Skeletal muscle tissue (tissue), 4 donors: ENCODE data around the gene TANC1. TPM values are rescaled to one million over a fixed set of nuclear protein-coding genes. Genes with fewer than 3 reads are reported as not detected.

Experiments used
- H3K27ac ChIP-seq: one replicate; pipeline ENCODE4 v1.7.0; 2013; ENCODE audit warnings: mild to moderate bottlenecking, low read depth, low read length, inconsistent platforms
- H3K27me3 ChIP-seq, 3 donors: one replicate each; pipeline ENCODE4 v1.7.0; 2013; ENCODE audit warnings: low read length in 3 of 3; ENCODE audit not compliant: control insufficient read depth in 3 of 3, insufficient read depth in 3 of 3
- H3K36me3 ChIP-seq, 3 donors: one replicate each; pipeline ENCODE4 v1.7.0; 2013; ENCODE audit warnings: low read length in 3 of 3; ENCODE audit not compliant: control insufficient read depth in 3 of 3, insufficient read depth in 3 of 3
- H3K4me1 ChIP-seq, 3 donors: one replicate each; pipeline ENCODE4 v1.7.0; 2013; ENCODE audit warnings: low read length in 3 of 3, mild to moderate bottlenecking in 3 of 3; ENCODE audit not compliant: control insufficient read depth in 3 of 3, insufficient read depth in 3 of 3
- H3K4me3 ChIP-seq, 3 donors: one replicate each; pipeline ENCODE4 v1.7.0; 2013; ENCODE audit warnings: low read length in 3 of 3
- H3K9ac ChIP-seq, 3 donors: one replicate each; pipeline ENCODE4 v1.7.0; 2013; ENCODE audit warnings: low read length in 3 of 3, mild to moderate bottlenecking in 3 of 3, moderate library complexity in 2 of 3, low read depth in 1 of 3
- H3K9me3 ChIP-seq, 3 donors: one replicate each; pipeline ENCODE4 v1.7.0; 2013; ENCODE audit warnings: low read length in 3 of 3; ENCODE audit not compliant: control insufficient read depth in 3 of 3
- total RNA-seq: library from RNA; depleted of rRNA; stranded (reverse); fragments of >200 nt; gene quantifications from one replicate; pipeline ENCODE4 v1.2.3, GENCODE V29; 2014
- donor health status: Osteomylitis.

Gene TANC1
- total RNA-seq, 1 donor from 2014 or later, result 38.1 TPM

DNA sequence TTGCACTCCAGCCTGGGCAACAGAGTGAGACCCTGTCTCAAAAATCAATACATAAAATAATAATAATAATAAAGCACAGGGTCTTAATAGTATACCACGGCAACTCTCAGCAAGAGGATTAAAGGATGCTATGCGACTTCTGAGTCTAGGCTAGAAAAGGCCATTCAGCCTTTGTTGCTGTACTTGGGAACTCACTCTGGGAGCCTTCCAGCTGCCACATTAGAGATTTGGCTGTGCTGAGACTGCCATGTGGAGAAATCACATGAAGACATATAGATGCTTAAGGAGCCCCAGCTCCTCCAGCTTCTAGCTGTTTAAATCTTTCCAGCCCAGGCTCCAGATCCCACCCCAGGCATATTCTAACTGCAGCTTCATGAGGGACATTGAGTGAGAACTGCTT, 8.2 kb upstream of the TANC1 start:
- Histone ChIP-seq H3K4me3 (no peak overlapping the region), H3K4me1 (no peaks in the 10 kb centered on the region), H3K9ac (no peak overlapping the region), H3K27me3 (no peaks in the 10 kb centered on the region), H3K9me3 (no peaks in the 10 kb centered on the region), H3K36me3 (no peaks in the 10 kb centered on the region), H3K27ac (no peak overlapping the region)

DNA sequence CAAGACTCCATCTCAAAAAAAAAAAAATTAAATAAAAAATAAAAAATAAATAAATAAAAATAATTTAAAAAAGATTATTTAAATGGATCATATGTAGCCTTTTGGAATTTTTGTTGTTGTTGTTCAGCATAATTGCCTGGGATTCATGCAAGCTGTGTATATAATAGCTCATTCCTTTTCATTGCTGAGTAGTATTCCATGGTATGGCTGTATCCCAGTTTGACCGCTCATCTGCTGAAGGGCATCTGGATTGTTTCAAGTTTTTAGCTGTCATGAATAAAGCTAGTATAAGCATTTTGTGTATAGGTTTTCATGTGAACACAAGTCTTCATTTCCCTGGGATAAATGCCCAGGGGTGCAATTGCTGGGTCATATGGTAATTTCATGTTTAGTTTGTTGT, 6.4 kb upstream of the TANC1 start:
- Histone ChIP-seq H3K9ac (no peak overlapping the region), H3K4me1 (no peaks in the 10 kb centered on the region), H3K4me3 (no peak overlapping the region), H3K27ac (no peak overlapping the region), H3K36me3 (no peaks in the 10 kb centered on the region), H3K9me3 (no peaks in the 10 kb centered on the region), H3K27me3 (no peaks in the 10 kb centered on the region)

DNA sequence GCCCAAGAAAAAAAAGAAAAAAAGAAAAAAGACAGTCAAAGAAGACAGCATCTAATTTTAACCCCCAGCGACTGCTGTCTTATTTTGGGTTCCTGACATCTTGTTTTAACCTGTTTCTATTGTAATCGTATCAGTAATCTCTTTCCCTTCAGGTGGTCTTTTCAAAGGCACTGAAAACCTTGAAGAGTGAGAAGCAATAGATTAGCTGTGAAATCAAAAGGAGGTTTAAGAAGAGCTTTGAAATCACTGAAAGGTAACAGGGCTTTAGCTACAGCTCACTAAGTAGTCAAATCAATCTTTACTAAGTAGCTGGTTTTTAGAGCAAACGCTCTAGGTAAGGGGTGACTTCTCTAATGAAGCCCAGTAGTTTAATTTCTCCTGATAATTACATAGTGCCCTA, 5.4 kb upstream of the TANC1 start:
- H3K4me3 ChIP-seq, result no peak overlapping the region
- H3K9me3 ChIP-seq, result no peaks in the 10 kb centered on the region
- no peaks in the 10 kb centered on the region for H3K36me3 ChIP-seq
- H3K9ac ChIP-seq, result no peak overlapping the region
- no peak overlapping the region for H3K27ac ChIP-seq
- H3K27me3 ChIP-seq, result no peaks in the 10 kb centered on the region
- peaks cover 0 to 7% (median 0%) of the 10 kb centered on the region in 3 donors for H3K4me1 ChIP-seq

DNA sequence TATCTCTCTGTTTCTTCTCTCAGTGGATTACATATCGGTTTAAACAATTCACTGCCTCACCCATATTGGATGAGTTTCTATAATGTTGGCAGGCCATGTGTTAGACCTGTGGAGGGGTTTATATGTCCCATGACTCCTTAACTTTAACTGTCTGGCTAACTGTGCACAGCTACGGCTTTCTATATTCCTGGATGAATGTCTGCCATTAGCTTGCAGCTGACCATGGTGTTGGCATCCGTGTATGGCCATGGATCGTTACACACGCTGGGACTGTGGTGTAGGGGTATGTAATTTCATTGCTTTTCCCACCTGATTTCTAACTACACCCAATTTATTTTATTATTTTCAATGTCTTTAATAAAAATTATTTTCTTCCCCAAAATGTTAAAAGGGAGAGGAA, 3.3 kb upstream of the TANC1 start:
- no peak overlapping the region for H3K4me3 ChIP-seq
- H3K27me3 ChIP-seq, result no peaks in the 10 kb centered on the region
- no peaks in the 10 kb centered on the region for H3K36me3 ChIP-seq
- H3K4me1 ChIP-seq, result peaks cover 6 to 17% (median 11%) of the 10 kb centered on the region in 3 donors
- no peaks in the 10 kb centered on the region for H3K9me3 ChIP-seq
- H3K9ac ChIP-seq, result no peak overlapping the region
- H3K27ac ChIP-seq, result no peak overlapping the region

- Histone ChIP-seq H3K9ac (no peak overlapping the region), H3K27me3 (no peaks in the 10 kb centered on the region), H3K36me3 (no peaks in the 10 kb centered on the region), H3K4me3 (no peak overlapping the region), H3K27ac (no peak overlapping the region), H3K4me1 (peaks cover 7 to 18% (median 16%) of the 10 kb centered on the region in 3 donors), H3K9me3 (no peaks in the 10 kb centered on the region)
These were observed 2.8 kb upstream of the TANC1 start for GRCh38 chr2:158965641-158966040.

DNA sequence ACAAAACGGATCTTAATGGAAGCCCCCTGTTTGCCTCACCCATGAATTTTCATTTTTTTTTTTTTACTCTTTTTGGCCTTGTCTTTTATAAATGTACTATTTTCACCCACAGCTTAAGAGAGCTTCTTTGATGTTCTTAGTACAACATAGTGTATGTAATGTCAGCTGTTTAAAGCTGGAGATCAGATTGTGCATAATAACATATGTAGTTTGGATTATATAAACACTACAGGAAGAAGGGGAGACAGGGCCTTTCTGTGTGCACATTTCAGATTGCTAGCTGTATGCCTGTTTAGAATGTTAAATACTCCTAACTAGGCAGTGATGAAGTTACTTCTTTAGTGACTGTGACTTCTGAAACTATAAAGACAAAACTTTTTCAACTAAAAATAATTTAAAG, 2.1 kb upstream of the TANC1 start:
- H3K27me3 ChIP-seq, result no peaks in the 10 kb centered on the region
- no peak overlapping the region for H3K4me3 ChIP-seq
- H3K9me3 ChIP-seq, result no peaks in the 10 kb centered on the region
- peaks cover 7 to 18% (median 16%) of the 10 kb centered on the region in 3 donors for H3K4me1 ChIP-seq
- H3K36me3 ChIP-seq, result no peaks in the 10 kb centered on the region
- no peak overlapping the region for H3K9ac ChIP-seq
- H3K27ac ChIP-seq, result no peak overlapping the region

DNA sequence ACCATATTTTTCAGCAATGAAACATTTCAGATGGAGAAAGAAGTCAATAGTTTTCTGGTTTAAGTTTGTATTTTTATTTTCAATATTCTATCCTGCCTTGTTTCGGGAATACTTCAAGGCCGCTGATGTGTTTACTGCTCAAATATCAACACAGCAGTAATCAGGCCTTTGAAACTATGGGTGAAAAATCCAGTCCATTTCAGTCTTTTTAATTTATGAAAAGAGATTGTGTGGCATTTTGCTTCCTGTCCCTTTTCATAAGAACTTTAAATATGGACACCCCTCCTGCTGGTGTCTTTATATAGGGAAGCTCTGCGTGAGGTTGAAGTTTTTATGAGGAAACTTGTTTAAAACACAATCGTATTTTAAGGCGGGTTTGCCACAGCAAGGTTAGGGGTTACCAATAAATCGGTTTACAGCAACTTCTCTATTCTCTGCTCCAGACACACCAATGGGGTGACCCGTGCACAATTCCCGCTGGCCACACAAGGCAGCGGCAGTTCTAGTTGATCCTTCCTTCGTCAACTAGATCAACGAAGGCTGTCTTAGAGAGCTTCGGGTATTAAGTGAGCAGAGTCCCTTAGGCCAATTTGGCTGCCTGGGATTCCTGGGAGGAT, 1.2 kb upstream of the TANC1 start:
- no peaks in the 10 kb centered on the region for H3K36me3 ChIP-seq
- no peaks in the 10 kb centered on the region for H3K27me3 ChIP-seq
- H3K4me1 ChIP-seq, result peaks cover 7 to 21% (median 16%) of the 10 kb centered on the region in 3 donors
- no peaks in the 10 kb centered on the region for H3K9me3 ChIP-seq
- peak overlapping the region in 1 of 3 donors; percentile 84 for H3K4me3 ChIP-seq
- H3K9ac ChIP-seq, result peak overlapping the region in 2 of 3 donors; percentile 45 to 77
- H3K27ac ChIP-seq, result peak overlapping the region; percentile 82

DNA sequence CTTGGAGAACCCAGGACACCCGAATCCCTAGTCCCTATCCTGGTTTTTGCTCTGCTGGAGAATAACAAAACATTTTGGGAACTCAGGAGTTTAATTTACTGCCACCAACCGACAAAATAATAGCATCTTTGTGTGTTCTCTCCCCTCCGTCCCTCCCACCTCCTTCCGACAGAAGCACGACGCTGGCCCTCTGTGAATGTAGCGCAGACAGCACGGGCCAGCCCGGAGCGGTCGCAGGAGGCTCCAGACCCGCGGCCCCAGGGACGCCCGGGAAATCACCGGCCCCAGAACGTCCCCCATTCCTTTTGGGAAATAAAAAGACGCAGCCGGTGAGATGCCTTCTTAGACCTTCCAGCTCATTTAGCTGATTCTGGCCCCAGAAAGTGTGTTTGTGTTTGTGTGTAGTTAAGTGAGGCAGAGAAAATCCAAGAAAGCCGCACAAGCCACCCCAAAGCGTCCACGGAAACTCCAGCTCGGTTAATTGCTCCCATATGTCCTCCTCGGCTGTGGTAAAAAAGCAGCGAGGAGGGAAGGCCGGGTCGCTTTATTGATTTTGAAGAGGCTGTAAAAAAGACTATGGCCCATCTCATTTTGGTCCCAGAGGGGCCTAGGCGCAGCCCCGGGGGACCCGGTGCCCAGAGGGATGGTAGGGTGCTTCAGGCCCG, 577 bp upstream of the TANC1 start:
- Histone ChIP-seq H3K9ac (peak overlapping the region; percentile 73 to 79 (median 77)), H3K27ac (peak overlapping the region; percentile 82), H3K36me3 (no peaks in the 10 kb centered on the region), H3K4me3 (peak overlapping the region; percentile 70 to 84 (median 81)), H3K27me3 (no peaks in the 10 kb centered on the region), H3K4me1 (peaks cover 7 to 21% (median 16%) of the 10 kb centered on the region in 3 donors), H3K9me3 (no peaks in the 10 kb centered on the region)

GRCh38 chr2:158969162-158969714, 798 bp downstream of the TANC1 start:
- Histone ChIP-seq H3K4me3 (peak overlapping the region; percentile 70 to 84 (median 81)), H3K9ac (peak overlapping the region; percentile 77 to 80 (median 79)), H3K4me1 (peaks cover 7 to 21% (median 16%) of the 10 kb centered on the region in 3 donors), H3K9me3 (no peaks in the 10 kb centered on the region), H3K36me3 (no peaks in the 10 kb centered on the region), H3K27ac (peak overlapping the region; percentile 82), H3K27me3 (no peaks in the 10 kb centered on the region)

DNA sequence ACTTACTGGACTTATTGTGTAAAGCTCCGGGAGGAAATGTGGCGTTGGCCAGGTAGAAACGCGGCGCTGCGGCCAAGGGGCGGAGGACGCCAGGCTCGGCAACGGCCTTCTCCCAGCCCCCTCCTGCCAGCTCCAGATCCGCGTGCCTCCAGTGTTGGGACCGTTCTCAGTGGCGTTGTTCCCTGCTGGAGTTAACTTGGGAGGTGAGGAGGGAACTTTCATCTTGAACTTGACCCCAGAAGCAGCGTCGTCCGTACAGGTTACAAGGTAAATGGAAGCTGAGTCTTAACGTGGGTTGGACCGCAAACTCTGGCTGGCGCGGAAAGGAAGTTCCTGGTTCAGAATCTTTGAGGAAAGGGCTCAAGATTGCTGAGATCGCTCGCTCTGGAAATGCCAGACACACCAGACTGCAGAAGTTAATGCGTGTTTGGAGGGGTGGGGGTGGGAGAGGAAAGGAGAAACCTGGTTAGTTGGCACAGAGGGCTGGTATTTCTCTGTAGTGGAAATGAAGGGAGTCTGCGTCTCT, 1.3 kb downstream of the TANC1 start:
- peak overlapping the region; percentile 82 for H3K27ac ChIP-seq
- peaks cover 7 to 21% (median 16%) of the 10 kb centered on the region in 3 donors for H3K4me1 ChIP-seq
- no peaks in the 10 kb centered on the region for H3K9me3 ChIP-seq
- H3K36me3 ChIP-seq, result no peaks in the 10 kb centered on the region
- H3K4me3 ChIP-seq, result peak overlapping the region; percentile 70 to 84 (median 81)
- no peaks in the 10 kb centered on the region for H3K27me3 ChIP-seq
- peak overlapping the region; percentile 77 to 80 (median 79) for H3K9ac ChIP-seq
